Liver (tissue), 3 donors: ENCODE measurements around the gene ESRP2.

Source experiments
- FOXA1 ChIP-seq: IDR thresholded peaks from 2 replicates; pipeline ENCODE4 v1.6.1; 2016; ENCODE audit warnings: antibody characterized with exemption
- GABPA ChIP-seq, 2 donors: IDR thresholded peaks in 1 of 2; conservative IDR thresholded peaks in 1 of 2; 2 replicates each; pipeline ENCODE4 v1.6.1; 2016; ENCODE audit warnings: antibody characterized with exemption in 2 of 2, mild to moderate bottlenecking in 1 of 2, moderate library complexity in 1 of 2
- JUND ChIP-seq, 2 donors: IDR thresholded peaks; 2 replicates each; pipeline ENCODE4 v1.6.1; 2016; ENCODE audit warnings: antibody characterized with exemption in 2 of 2
- RAD21 ChIP-seq, 2 donors: IDR thresholded peaks; 2 replicates each; pipeline ENCODE4 v1.6.1; 2016; ENCODE audit warnings: antibody characterized with exemption in 2 of 2, mild to moderate bottlenecking in 2 of 2
- RXRA ChIP-seq, 2 donors: IDR thresholded peaks; 2 replicates each; pipeline ENCODE4 v1.6.1; 2017 to 2018; ENCODE audit warnings: antibody characterized with exemption in 2 of 2, mild to moderate bottlenecking in 1 of 2
- SP1 ChIP-seq: IDR thresholded peaks from 2 replicates; pipeline ENCODE4 v1.6.1; 2018; ENCODE audit warnings: antibody characterized with exemption, mild to moderate bottlenecking
- TAF1 ChIP-seq: conservative IDR thresholded peaks from 2 replicates; pipeline ENCODE4 v1.6.1; 2016; ENCODE audit warnings: antibody characterized with exemption, mild to moderate bottlenecking
- YY1 ChIP-seq: IDR thresholded peaks from 2 replicates; pipeline ENCODE4 v1.6.1; 2016; ENCODE audit warnings: antibody characterized with exemption, mild to moderate bottlenecking
- TF ChIP-seq, protein P1 (sequence below): fragments of 150-350 bp; IDR thresholded peaks from 2 replicates; pipeline ENCODE4 v1.5.1; 2017; ENCODE audit warnings: improper control_type of control experiment, low read depth, low read length; ENCODE audit not compliant: missing input control
- TF ChIP-seq, protein P2 (sequence below): IDR thresholded peaks from 2 replicates; pipeline ENCODE4 v1.6.1; 2016; ENCODE audit warnings: antibody characterized with exemption, mild to moderate bottlenecking
- TF ChIP-seq, protein P3 (sequence below): IDR thresholded peaks from 2 replicates; pipeline ENCODE4 v1.6.1; 2016; ENCODE audit warnings: antibody characterized with exemption
- TF ChIP-seq, protein P4 (sequence below): IDR thresholded peaks from 2 replicates; pipeline ENCODE4 v1.6.1; 2016; ENCODE audit warnings: antibody characterized with exemption
- TF ChIP-seq, protein P5 (sequence below): IDR thresholded peaks from 2 replicates; pipeline ENCODE4 v1.6.1; 2016; ENCODE audit warnings: antibody characterized with exemption
- donor health status: healthy.
- donor health status: healthy.

DNA sequence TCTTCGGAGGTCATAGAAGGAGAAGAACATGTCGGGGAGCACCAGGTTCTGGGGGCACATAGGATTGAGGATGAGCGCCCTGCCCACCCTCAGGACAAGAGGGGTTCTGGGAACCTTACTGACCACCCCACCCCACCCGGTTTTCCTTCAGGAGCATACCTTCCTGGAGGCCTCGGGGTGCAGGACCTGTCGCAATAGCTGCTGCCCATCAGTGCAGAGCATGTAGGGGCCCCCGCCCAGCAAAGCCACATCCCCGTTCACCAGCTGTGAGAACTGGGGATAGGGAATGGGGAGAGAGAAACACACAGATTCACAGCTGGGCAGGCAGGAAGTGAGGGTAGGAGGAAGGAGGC is 2.1 kb downstream of the ESRP2 start:
- TF ChIP-seq, protein P1, sequence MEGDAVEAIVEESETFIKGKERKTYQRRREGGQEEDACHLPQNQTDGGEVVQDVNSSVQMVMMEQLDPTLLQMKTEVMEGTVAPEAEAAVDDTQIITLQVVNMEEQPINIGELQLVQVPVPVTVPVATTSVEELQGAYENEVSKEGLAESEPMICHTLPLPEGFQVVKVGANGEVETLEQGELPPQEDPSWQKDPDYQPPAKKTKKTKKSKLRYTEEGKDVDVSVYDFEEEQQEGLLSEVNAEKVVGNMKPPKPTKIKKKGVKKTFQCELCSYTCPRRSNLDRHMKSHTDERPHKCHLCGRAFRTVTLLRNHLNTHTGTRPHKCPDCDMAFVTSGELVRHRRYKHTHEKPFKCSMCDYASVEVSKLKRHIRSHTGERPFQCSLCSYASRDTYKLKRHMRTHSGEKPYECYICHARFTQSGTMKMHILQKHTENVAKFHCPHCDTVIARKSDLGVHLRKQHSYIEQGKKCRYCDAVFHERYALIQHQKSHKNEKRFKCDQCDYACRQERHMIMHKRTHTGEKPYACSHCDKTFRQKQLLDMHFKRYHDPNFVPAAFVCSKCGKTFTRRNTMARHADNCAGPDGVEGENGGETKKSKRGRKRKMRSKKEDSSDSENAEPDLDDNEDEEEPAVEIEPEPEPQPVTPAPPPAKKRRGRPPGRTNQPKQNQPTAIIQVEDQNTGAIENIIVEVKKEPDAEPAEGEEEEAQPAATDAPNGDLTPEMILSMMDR, result no peak
- TF ChIP-seq GABPA (IDR thresholded peaks at IDR 0.05 in 1 of 2, conservative IDR thresholded peaks at IDR 0.05 in 1 of 2), result no peak
- no peak for TF ChIP-seq RAD21 (IDR thresholded peaks at IDR 0.05)
- TF ChIP-seq TAF1, result no peak
- TF ChIP-seq SP1, result no peak
- TF ChIP-seq RXRA (IDR thresholded peaks at IDR 0.05), result no peak
- TF ChIP-seq, protein P2, sequence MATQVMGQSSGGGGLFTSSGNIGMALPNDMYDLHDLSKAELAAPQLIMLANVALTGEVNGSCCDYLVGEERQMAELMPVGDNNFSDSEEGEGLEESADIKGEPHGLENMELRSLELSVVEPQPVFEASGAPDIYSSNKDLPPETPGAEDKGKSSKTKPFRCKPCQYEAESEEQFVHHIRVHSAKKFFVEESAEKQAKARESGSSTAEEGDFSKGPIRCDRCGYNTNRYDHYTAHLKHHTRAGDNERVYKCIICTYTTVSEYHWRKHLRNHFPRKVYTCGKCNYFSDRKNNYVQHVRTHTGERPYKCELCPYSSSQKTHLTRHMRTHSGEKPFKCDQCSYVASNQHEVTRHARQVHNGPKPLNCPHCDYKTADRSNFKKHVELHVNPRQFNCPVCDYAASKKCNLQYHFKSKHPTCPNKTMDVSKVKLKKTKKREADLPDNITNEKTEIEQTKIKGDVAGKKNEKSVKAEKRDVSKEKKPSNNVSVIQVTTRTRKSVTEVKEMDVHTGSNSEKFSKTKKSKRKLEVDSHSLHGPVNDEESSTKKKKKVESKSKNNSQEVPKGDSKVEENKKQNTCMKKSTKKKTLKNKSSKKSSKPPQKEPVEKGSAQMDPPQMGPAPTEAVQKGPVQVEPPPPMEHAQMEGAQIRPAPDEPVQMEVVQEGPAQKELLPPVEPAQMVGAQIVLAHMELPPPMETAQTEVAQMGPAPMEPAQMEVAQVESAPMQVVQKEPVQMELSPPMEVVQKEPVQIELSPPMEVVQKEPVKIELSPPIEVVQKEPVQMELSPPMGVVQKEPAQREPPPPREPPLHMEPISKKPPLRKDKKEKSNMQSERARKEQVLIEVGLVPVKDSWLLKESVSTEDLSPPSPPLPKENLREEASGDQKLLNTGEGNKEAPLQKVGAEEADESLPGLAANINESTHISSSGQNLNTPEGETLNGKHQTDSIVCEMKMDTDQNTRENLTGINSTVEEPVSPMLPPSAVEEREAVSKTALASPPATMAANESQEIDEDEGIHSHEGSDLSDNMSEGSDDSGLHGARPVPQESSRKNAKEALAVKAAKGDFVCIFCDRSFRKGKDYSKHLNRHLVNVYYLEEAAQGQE, result no peak
- no peak for TF ChIP-seq FOXA1
- TF ChIP-seq, protein P3, sequence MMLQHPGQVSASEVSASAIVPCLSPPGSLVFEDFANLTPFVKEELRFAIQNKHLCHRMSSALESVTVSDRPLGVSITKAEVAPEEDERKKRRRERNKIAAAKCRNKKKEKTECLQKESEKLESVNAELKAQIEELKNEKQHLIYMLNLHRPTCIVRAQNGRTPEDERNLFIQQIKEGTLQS, result no peak
- TF ChIP-seq YY1, result no peak
- TF ChIP-seq, protein P4, sequence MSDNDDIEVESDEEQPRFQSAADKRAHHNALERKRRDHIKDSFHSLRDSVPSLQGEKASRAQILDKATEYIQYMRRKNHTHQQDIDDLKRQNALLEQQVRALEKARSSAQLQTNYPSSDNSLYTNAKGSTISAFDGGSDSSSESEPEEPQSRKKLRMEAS, result no peak
- TF ChIP-seq JUND (IDR thresholded peaks at IDR 0.05), result no peak
- TF ChIP-seq, protein P5, sequence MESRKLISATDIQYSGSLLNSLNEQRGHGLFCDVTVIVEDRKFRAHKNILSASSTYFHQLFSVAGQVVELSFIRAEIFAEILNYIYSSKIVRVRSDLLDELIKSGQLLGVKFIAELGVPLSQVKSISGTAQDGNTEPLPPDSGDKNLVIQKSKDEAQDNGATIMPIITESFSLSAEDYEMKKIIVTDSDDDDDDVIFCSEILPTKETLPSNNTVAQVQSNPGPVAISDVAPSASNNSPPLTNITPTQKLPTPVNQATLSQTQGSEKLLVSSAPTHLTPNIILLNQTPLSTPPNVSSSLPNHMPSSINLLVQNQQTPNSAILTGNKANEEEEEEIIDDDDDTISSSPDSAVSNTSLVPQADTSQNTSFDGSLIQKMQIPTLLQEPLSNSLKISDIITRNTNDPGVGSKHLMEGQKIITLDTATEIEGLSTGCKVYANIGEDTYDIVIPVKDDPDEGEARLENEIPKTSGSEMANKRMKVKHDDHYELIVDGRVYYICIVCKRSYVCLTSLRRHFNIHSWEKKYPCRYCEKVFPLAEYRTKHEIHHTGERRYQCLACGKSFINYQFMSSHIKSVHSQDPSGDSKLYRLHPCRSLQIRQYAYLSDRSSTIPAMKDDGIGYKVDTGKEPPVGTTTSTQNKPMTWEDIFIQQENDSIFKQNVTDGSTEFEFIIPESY, result no peak
